H1 (cell line): ENCODE results near the gene GRK3.

Experiments used
- CBX8 ChIP-seq: fragments of 300-800, 300-1000 bp; sonication (generic); IDR thresholded peaks from 2 replicates; pipeline ENCODE4 v1.7.1; 2016; ENCODE audit warnings: low read depth, low read length, borderline replicate concordance
- POLR2AphosphoS5 ChIP-seq: IDR thresholded peaks from 2 replicates; pipeline ENCODE4 v1.6.1; 2011; ENCODE audit warnings: low read depth, low read length

- TF ChIP-seq POLR2AphosphoS5: no peak
- TF ChIP-seq CBX8: no peak
Measured at GRCh38 chr22:25736378-25737011, 172.0 kb downstream of the GRK3 start.
